HG02973 (cell line): ENCODE measurements around the gene SYT8.
A peak's percentile ranks its signal among the peaks of the same experiment; 100 is the strongest.
"Not testable (repeated sequence)": the region's sequence is repeated elsewhere in the genome, so short reads cannot be mapped to it uniquely, and the experiment has no call there.

Experiments used
- ATAC-seq: cut with Tn5 transposase; IDR thresholded peaks from one replicate; pipeline ENCODE4 v1.9.1; 2021; ENCODE audit warnings: moderate library complexity; ENCODE audit not compliant: unreplicated experiment

Gene SYT8

GRCh38 chr11:1871531-1871930 lies 36.7 kb downstream of the SYT8 start:
- no peak for ATAC-seq

GRCh38 chr11:1872267-1872985 lies 37.6 kb downstream of the SYT8 start:
- ATAC-seq = no peak

DNA sequence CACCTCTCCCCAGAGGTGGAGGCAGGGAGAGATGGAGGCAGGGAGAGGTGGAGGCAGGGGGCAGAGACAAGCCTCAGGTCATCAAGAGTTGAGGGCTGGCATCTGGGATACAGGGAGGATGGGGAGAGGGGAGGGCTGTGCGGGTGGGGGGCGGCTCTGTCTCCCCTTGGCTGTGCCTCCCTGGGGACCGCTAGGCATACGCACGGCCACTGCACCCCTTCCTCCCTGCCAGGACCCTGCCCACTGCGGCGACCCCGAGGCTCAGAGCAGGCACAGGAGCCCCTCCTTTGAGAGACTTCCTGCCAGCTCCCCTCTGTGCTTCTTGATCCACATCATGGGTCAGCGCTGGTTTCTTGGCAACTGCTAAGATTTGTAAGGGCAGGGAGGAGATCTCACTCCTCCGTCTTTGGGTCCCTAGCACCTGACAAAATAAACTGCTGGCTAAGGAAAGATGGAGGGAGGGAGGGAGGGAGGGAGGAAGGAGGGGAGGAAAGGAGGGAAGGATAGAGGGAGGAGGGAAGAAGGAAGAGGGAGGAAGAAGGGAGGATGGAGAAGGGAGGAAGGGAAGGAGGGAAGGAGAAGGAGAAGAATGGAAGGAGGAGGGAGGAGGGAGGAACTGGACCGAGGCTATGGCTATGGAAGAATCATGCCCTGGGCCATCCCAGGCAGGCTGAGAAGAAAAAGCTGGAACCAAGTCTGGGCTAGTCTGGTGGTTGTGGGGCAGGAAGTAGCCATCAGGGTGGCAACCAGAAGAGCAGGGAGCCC lies 38.4 kb downstream of the SYT8 start:
- ATAC-seq = no peak

GRCh38 chr11:1873813-1874150 lies 39.0 kb downstream of the SYT8 start:
- ATAC-seq = not testable (repeated sequence)

DNA sequence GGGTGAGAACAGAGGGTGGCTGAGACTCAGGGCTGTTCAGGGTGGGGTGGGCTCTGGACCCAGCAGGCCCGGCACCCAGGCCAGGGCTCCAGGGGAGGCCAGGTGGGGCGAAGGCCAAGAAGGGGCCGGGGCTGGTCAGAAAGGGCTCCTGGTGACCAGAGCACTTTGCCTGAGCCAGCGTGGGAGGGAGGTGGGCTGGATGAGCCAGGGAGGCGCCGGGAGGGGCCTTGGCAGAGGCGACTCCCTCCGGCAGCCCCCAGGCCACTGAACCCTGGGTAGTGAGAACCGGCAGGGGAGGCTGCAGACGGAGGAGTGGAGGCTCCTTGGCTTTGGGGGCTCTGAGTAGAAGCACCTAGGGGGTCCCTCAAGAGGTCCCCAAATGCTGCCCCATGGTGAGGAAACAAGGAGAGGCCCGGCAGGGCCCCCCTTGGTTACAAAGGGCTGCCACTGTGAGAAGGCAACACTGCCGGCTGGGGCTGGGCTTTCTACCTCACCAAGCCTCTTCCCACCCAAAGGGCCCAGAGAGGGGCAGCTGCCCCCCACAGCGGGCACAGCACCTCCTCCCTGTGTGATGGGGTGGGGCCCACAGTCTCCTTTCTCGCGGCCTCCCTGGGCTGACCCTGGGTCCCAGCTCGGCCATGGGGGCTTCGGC lies 39.8 kb downstream of the SYT8 start:
- ATAC-seq = not testable (repeated sequence)

DNA sequence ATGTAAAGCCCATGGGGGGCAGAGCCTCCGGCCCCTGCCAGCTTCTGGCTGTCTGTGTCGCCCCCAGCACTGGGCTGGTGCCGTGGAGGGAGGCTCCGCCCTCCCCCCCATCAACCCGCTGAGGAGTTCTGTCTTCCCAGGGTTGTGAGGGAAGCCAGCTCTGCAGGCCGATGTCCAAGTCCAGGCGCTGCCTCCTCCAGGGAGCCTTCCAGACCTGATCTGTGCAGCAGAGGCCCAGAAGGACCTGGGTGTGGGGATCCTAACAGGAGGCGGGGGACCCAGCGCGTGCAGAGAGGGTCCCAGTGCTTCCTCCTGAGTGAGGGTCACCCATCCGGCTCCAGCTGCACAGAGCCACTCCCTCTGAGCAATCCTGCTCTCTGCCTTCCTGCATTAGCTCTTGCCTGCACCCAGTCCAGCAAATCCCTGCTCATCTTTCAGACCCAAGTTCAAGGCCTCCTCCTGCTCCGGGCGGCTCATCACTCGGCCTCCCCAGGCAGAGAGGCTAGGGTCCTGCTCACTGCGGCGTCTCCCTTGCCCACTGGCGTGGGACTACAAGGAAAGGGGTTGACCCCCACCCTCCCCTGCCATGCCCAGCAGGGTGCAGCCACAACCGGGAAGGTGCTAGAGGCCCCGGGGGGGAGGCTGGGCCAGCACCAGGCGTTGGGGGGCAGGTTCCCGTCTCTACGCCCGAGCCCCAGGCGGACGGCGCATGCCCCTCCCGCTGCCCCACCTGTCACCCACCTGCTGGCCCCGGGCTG lies 40.5 kb downstream of the SYT8 start:
- no peak for ATAC-seq

GRCh38 chr11:1875851-1876301 lies 41.1 kb downstream of the SYT8 start:
- ATAC-seq = not testable (repeated sequence)

DNA sequence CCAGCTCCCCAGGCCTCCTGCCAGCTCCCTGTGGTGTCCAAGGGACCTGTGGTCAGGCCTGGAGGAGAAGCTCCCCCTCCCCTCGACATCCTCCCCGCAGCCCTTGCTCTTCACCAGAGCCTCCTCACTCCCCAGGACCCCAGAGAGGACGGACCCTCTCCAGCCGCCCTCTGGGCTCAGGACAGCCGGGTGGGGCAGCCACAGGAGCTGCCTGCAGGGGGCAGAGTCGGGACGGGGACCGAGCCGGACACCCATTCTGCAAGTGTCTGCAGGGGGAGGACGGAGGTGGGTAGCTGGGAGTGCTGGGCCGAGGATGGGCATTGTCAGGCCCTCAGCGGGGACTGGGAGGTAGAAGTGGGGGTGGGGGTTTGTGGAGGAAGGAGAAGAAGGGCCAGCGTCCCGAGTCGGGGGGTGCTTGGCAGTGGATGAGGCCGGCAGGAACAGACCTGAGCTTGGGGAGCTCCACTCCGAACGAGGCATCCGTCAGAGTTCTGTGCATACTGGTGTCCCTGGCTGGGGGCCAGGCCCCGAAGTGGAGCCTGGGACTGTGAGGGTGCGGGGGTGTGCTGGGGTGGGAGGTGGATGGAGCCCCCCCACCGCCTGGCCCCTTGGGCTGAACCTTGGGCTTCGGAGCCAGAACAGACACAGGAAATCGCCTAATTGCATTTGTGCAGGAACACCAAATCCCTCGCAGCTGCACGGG lies 41.7 kb downstream of the SYT8 start:
- no peak for ATAC-seq

GRCh38 chr11:1877211-1878136 lies 42.7 kb downstream of the SYT8 start:
- ATAC-seq = no peak

GRCh38 chr11:1878137-1879031 lies 43.6 kb downstream of the SYT8 start:
- ATAC-seq = no peak

DNA sequence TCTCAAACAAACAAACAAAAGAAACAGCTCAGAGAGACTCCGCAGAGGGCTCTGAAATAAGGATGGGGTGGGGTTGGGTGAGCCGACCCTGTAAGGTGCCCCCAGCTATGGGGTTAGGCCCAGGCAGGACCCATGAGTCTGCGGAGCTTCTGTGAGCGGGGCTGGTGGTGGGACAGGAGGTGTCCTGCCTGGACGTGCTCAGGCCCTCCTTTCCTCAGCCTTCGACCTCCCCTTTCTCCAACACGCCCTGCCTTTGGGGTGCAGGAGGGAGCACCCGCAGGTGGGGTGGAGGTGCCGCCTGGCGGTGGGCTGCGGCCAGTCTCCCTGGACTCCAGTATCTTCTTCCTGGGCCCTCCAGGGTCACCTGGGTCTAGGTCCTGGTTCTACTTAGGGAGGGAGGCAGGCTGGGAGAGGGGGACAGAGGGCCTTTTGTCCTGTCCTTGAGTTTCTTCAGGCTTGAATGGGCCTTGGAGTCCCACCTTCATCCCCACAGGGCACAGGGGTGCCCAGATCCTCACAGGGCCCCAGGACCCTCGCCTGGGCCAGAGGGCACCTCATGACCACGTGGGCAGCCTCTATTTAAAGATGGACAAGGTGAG lies 44.7 kb downstream of the SYT8 start:
- no peak for ATAC-seq

DNA sequence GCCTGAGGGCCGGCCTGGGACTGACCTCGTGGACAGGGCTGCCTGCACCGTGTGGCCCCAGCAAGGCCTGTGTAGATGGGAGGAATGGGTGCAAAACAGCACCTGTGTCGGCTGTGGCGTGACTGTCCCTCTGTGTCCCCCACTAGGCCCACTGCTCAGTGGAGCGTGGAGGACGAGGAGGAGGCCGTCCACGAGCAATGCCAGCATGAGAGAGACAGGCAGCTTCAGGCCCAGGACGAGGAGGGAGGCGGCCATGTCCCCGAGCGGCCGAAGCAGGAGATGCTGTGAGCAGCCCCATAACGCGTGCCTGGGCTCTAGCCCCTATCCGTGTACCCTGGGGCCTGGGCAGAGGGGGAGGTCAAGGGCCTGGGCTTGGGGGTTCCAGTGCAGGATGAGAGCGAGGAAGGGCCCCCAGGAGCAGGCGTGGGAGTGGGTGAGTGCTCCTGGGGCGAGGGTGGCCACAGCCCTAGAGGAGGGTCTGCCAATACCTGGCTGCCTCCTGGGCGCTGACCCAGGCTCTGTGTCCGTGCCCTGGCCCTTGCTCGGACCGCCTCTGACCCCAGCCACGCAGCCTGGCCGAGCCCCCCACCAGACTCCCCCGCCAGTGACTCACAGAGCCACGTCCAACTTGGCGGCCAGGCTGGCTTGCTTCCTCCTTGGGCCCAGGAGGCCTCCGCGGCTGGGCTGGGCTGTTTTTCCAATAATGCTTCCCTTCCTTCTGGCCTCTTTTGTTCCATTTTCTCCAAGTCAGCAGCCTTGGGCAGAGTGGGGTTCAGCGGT lies 45.3 kb downstream of the SYT8 start:
- no peak for ATAC-seq

GRCh38 chr11:1880746-1881441 lies 46.1 kb downstream of the SYT8 start:
- no peak for ATAC-seq

DNA sequence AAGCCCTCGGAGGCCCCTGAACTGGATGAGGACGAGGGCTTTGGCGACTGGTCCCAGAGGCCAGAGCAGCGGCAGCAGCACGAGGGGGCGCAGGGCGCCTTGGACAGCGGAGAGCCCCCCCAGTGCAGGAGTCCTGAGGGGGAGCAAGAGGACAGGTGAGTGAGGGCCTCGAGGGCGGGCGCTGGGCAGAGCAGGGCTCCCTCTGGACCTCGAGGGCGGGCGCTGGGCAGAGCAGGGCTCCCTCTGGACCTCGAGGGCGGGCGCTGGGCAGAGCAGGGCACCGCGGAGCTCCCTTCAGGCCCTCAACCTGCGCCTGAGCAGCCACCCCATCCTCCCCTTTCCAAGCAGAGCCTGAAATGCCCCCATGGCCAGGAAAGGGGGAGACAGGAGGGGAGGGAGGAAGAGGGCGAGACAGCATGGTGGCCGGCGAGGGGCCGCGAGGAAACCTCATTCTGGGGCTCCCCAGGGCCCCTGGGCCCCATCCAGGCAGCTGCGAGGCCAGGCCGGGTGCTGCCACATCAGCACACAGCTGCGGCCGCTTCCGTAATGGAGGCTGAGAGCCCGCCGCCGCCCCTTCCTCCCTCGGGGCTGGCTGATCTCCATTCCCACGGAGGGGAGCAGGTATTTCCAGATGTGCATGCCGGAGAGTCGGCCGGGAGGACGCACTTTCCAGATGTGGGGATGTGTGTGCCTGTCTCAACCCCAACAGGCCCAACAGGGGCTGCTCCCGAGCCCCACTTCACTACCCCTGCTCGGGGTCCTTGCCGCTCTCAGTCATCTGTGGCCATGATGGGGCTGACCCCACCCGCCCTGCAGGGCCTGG lies 46.9 kb downstream of the SYT8 start:
- no peak for ATAC-seq

DNA sequence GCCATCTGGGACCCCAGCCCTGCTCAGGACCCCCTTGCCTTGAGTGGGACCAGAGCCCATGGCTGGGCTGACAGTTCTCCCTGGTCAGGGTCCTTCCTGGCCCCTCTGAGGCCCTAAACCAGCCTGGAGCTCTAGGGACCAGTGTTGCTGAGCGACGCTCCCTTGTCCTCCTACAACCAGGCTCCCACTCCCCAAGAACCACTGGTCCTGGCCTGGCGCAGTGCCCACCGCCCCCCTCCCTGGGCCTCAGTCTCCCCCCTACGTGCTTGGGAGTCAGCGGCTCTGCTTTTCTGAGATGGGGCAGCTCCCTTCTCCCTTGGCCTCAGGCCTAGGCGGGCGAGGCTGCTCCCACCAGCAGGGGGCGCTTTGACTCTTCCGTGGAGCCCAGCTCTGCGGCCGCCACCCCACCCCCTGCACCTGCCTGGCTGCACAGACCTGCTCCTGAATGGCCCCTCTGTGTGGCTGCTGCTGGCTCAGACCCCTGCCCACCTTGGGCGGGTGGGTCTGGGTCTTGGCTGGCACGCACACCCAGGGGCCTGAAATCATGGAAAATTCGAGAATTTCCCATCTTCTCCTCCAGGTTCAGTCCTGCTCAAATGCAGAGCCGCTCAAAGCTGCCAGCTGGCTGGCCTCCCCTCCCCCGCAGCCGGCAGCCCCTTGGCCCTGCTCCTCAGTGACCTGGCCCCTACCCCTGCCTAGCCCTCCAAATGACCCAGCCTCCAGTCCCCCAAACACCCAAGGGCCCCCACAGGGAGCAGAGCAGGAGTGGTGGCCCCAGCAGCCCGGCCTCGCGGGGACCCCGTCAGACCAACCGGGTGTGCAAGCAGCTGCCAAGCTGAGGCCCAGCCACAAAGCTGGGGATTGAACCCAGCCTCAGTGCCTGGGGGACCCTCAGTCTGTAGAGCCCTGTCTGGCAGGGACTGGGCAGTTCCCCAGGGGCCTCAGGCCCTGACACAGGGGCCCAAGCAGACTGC lies 47.8 kb downstream of the SYT8 start:
- peak; percentile 49 for ATAC-seq
